Omental fat pad (tissue), 4 donors: ENCODE measurements around the gene AKR1B15. TPM values are rescaled to one million over a fixed set of nuclear protein-coding genes. Genes with fewer than 3 reads are reported as not detected.
"Not testable (repeated sequence)": the region's sequence is repeated elsewhere in the genome, so short reads cannot be mapped to it uniquely, and the experiment has no call there.

Experiments used
- ATAC-seq: fragments of 150-250 bp; one replicate; pipeline ENCODE4 v1.9.1; 2016; ENCODE audit warnings: mild to moderate bottlenecking, moderate library complexity; ENCODE audit not compliant: low FRiP score
- DNase-seq: peaks from one replicate; pipeline ENCODE4 v3.0.0-alpha.2; 2019; ENCODE audit warnings: low spot score
- CTCF ChIP-seq, 3 donors: fragments of 450-650 bp; IDR thresholded peaks; one replicate each; pipeline ENCODE4 v1.5.1; 2016 to 2017; ENCODE audit warnings: antibody characterized with exemption in 3 of 3, mild to moderate bottlenecking in 3 of 3, moderate library complexity in 2 of 3
- total RNA-seq, 4 donors: library from RNA; depleted of rRNA; stranded (reverse); fragments of >200 nt; gene quantifications; one replicate each; pipeline ENCODE4 v1.1.0, GENCODE V29; 2016

The AKR1B15 gene
- total RNA-seq, 4 donors from 2014 or later, result not detected

GRCh38 chr7:134533288-134533771 is 15.6 kb upstream of the AKR1B15 start:
- no peak for DNase-seq
- no peak for TF ChIP-seq CTCF (IDR thresholded peaks at IDR 0.05)
- ATAC-seq, result no peak

- ATAC-seq, result no peak
- DNase-seq, result no peak
- no peak for TF ChIP-seq CTCF (IDR thresholded peaks at IDR 0.05)
Measured at GRCh38 chr7:134534633-134535032, 14.3 kb upstream of the AKR1B15 start.

GRCh38 chr7:134535272-134535918 is 13.5 kb upstream of the AKR1B15 start:
- no peak for ATAC-seq
- no peak for TF ChIP-seq CTCF (IDR thresholded peaks at IDR 0.05)
- no peak for DNase-seq

GRCh38 chr7:134535919-134536299 is 13.0 kb upstream of the AKR1B15 start:
- DNase-seq (no peak), ATAC-seq (no peak)
- TF ChIP-seq CTCF (IDR thresholded peaks at IDR 0.05), result no peak

GRCh38 chr7:134536558-134536957 is 12.4 kb upstream of the AKR1B15 start:
- not testable (repeated sequence) for ATAC-seq, DNase-seq

- not testable (repeated sequence) for ATAC-seq
Measured at GRCh38 chr7:134537273-134537781, 11.6 kb upstream of the AKR1B15 start.

GRCh38 chr7:134539380-134540004 is 9.4 kb upstream of the AKR1B15 start:
- no peak for TF ChIP-seq CTCF (IDR thresholded peaks at IDR 0.05)
- DNase-seq (no peak), ATAC-seq (no peak)

More at GRCh38 chr7:134537273-134537781, 11.6 kb upstream of the AKR1B15 start:
- DNase-seq, result not testable (repeated sequence)

- ATAC-seq, result not testable (repeated sequence)
Measured at GRCh38 chr7:134541501-134542194, 7.3 kb upstream of the AKR1B15 start.

More at GRCh38 chr7:134541501-134542194, 7.3 kb upstream of the AKR1B15 start:
- not testable (repeated sequence) for DNase-seq
